ENCODE data around the gene CFAP161.

Gene CFAP161

GRCh38 chr15:81160312-81161159 is 26.5 kb downstream of the CFAP161 start:
- DNase-seq = no peak

DNA sequence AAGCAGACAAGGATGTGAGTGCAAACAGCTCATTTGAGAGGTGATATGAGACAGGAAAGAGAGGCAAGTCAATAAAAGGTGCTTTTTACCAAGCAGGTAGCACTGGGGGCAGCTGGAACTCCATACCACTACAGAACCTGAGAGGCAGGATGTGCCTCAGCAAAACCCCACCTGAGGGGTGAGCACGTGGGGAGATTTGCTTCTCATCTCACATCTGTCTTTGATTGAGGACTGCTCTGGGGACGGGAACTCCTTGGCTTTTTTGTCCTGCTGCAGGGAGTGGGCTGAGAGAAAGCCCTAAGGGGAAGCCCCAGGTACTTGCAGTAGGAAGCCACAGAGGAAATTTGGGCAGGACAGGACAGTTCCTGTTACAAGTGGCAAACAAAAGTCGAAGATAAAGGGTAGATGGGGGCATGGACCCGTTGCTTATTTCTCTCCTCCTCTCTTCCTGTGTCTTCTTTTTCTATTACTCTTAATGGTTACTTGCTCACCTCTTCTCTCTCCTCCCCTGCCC is 27.1 kb downstream of the CFAP161 start:
- peak; percentile 22 for DNase-seq

- DNase-seq = no peak
Observed at GRCh38 chr15:81161851-81162250, 27.8 kb downstream of the CFAP161 start.

GRCh38 chr15:81163961-81164800 is 30.1 kb downstream of the CFAP161 start:
- DNase-seq = no peak

GRCh38 chr15:81165535-81165934 is 31.5 kb downstream of the CFAP161 start:
- no peak for DNase-seq

- DNase-seq = no peak
Observed at GRCh38 chr15:81166636-81167305, 32.7 kb downstream of the CFAP161 start.

DNA sequence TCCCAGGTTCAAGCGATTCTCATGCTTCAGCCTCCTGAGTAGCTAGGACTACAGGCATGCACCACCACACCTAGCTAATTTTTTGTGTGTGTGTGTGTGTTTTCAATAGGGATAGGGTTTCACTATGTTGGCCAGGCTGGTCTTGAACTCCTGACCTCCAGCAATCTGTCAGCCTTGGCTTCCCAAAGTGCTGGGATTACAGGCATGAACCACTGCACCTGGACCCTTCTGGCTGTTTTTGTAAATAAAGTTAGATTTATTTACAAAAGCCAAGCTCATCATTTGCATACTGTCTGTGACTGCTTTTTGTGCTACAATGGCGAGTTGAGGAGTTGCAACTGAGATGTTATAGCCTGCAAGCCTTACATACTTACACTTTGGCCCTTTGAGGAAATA is 34.1 kb downstream of the CFAP161 start:
- no peak for DNase-seq

DNA sequence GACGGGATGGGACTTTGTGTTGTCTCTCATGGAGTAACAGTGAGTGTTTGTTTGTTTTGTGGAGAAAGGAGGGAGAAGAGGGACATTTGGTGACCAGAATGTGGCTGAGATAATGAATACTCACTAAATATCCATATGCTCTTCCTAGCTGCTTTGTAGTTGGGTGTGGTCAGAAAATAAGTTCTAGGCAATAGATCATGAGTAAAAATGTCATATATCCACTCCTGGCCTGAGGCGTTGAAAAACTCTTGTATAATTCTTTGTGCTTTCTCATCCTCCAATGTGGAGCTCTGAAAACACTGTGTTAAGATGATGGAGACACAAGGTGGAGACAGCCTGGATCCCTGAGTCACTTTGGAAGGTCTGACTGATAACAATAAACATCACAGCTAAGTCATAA is 34.6 kb downstream of the CFAP161 start:
- DNase-seq = no peak

DNA sequence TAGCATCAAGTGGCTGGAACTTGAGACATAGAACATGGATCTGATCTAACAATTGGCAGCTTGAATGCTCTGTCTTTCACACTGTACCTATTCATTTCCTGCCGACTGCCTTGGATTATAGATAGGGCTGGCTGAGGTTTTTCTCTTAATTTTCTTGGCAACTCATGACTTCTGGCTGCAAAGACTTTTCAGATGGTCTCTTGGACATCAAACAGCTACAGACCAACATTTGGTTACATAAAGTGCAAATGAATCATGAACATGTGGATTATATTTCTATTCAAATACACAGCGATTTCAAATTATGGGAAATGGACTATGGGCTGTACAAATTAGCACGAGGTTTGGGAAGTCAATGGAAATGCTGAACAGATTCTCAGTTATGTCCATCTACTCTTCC is 36.4 kb downstream of the CFAP161 start:
- no peak for DNase-seq

- no peak for DNase-seq
Observed at GRCh38 chr15:81171286-81171685, 37.2 kb downstream of the CFAP161 start.

- DNase-seq = no peak
Observed at GRCh38 chr15:81174125-81174791, 40.2 kb downstream of the CFAP161 start.

GRCh38 chr15:81174792-81175327 is 40.8 kb downstream of the CFAP161 start:
- no peak for DNase-seq

- no peak for DNase-seq
Observed at GRCh38 chr15:81175496-81175895, 41.4 kb downstream of the CFAP161 start.

DNA sequence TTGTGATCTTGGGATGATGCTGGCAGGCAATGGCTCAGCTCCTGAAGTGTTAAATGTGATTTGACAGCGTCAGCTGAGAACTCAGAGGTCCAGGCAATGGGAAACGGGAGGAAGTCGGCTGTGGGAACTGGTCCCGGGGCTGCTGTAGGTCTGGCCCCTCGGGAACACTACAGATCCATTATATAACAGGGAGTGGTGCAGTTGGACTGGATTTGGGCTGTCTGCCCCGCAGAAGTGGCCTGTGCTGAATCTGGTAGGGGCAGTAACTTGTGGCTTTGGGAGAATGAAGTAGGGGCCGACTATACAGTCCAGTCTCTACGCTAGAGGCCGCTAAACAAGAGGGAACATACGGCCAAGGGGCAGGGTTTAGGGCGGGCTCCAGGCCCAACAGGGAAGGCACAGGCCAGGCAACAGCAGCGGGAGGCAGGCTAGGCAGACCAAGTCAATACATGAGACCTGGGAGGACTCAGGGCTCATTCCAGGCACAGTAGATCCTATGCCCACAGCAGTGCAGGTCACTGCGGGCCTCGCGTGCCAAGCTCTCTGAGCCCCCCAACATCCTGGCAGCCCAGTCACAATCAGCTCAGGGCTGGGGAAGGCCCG is 42.3 kb downstream of the CFAP161 start:
- DNase-seq = no peak

DNA sequence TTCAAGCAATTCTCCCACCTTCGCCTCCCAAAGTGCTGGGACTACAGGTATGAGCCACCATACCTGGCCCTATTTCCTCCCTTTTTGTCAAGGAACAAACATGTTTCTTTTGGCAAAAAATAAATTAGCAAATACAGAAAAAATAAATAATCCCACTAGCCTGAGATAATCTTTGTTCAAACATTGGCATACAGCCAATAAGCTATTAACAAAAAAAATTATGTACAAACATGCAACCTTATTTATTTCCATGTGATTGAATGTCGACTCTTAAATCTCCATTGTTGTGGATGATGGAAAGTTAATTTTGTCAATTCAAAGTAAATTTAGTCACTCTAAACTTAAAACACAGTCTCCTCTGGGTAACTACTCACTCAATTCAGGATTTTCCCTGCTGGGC is 44.3 kb downstream of the CFAP161 start:
- DNase-seq = no peak

DNA sequence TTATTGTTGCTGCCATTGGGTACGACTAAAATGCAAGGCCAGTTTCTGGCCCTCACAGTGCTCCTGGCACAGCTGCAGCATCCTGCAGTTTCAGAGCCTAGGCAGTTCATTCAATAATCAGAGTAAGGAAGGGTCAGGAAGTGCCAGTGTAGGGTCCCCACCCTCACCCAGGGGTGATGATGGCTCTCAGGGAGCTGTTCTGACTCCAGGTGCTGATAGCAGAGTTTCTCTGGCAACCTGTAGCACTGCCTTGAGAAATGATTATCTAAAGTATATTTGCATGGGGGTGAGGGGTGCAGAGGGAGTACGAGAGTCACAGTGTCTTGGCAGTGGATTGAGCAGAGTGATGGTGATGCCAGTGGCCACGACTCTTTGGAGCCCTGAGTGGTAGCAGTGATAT is 47.1 kb downstream of the CFAP161 start:
- DNase-seq = no peak

GRCh38 chr15:81182031-81182755 is 48.1 kb downstream of the CFAP161 start:
- no peak for DNase-seq

DNA sequence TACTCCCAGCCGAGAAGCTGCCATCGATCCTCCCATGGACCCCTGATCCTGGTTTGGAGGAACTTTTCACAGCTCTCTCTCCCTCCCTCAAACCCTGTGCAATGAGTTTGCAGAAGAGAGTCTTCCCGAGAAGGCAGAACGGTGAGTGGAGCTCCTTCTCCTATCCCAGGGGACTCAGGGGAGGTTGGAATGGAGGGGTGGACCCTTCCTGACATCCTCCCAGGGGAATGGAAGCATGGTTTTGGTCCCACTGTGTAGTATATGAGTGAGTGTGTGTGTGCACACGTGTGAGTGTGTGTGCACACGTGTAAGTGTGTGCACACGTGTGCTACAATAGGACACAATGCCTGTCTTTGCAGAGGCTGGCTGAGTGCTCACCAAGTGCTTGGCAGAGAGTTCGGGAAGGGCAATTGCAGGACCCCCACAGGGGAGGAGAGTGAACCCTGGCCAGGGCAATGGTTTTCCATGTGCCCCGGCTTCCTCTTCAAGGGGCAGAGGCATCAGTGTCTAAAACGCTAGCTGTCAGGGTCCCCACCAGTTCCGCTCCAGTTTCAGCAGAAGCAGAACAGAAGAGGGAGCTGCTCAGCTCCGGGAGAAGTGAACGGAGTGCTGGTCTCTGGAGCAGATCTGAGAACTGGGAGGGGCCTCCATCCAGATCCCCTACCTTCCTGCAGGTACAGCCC is 48.8 kb downstream of the CFAP161 start:
- peak; percentile 27 for DNase-seq

DNA sequence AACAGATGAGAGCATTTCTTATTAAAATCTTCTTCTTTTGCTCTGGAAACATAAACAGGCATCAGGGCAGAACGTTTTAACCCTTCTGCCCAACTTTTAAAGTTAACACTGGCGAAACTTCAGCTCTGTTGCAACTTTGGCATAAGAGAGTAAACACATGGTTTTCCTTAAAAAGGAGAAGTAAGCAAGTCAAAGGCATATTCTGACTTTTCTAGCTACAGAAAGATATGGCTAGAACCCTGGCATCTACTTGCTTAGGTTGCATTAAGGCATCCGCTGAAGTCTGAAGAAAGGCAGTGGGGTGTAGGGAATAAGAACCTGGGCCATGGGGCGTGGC is 49.3 kb downstream of the CFAP161 start:
- peak; percentile 67 for DNase-seq

DNA sequence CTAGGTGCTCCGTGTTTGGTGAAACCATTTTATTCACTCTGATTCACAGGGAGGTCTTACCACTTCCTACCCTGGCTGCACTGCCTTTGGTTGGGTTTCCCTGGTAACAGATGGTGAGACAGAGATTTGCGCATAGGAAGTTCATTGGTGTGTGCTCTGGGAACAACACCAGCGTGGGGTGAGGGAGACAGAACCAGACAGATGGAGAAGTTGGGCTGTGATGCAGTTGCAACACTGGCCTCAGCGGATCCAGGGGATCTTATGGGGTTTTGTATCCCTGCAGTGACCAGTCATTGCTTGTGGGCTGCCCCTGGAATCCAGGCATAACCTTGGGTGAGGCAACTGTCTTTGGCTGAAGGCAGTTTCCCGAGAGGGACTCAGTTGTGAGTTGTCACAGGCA is 50.1 kb downstream of the CFAP161 start:
- DNase-seq = peak; percentile 78
